ENCODE data around the gene ALDH16A1.
A peak's percentile ranks its signal among the peaks of the same experiment; 100 is the strongest.

DNA sequence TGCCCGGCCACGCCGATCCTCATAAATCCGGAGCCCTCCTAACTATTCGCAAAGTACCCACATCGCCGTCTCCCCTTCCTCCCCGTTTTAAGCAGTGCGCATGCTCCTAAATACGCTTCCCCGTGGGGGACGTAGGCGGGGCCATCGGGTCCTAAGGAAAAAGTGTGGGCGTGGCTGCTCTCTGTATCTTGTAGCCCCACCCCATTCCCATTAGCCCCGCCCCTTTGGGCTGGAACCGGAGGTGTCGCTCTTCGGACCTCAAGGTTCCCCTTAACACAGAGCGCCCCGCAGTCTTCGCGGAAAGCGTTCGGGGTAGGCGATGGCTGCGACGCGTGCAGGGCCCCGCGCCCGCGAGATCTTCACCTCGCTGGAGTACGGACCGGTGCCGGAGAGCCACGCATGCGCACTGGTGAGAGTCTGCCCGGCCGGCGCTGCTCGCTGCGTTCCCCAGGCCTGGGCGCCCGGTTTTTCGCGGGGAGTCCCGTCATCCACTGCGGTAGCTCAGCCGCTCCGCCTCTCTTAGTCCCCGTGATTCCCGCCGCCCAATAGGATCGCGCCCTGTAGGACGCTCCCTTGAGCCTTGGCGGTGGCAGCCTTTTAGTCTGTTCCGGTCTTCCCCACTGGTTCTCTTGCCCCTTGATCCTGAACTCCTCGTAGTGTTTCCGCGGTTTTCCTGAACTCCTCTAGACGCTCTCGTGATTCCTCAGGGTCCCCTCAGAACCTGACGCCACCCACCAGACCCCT lies at the start of gene ALDH16A1:
- TF ChIP-seq, protein P1, sequence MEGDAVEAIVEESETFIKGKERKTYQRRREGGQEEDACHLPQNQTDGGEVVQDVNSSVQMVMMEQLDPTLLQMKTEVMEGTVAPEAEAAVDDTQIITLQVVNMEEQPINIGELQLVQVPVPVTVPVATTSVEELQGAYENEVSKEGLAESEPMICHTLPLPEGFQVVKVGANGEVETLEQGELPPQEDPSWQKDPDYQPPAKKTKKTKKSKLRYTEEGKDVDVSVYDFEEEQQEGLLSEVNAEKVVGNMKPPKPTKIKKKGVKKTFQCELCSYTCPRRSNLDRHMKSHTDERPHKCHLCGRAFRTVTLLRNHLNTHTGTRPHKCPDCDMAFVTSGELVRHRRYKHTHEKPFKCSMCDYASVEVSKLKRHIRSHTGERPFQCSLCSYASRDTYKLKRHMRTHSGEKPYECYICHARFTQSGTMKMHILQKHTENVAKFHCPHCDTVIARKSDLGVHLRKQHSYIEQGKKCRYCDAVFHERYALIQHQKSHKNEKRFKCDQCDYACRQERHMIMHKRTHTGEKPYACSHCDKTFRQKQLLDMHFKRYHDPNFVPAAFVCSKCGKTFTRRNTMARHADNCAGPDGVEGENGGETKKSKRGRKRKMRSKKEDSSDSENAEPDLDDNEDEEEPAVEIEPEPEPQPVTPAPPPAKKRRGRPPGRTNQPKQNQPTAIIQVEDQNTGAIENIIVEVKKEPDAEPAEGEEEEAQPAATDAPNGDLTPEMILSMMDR (IDR thresholded peaks at IDR 0.05) = peak in 1 of 6 experiments; percentile 2
- TF ChIP-seq POLR2A (IDR thresholded peaks at IDR 0.05) = peak in 1 of 2 donors; percentile 84
